ENCODE measurements around the gene THRB.

- TF ChIP-seq CTCF (IDR thresholded peaks at IDR 0.05) (peak; percentile 14 to 43 (median 25)), POLR2AphosphoS5 (IDR thresholded peaks at IDR 0.05; ENCODE audit: insufficient read depth in 1 of 2, low read depth in 1 of 2) (no peak), POLR2A (IDR thresholded peaks at IDR 0.05) (no peak)
These were observed 308.8 kb downstream of the THRB start for GRCh38 chr3:24185738-24186384.

All from vagina (tissue), 2 donors.